Ishikawa (cell line): ENCODE measurements around the gene YTHDC1.

ENCODE experiments used
- CEBPB ChIP-seq: IDR thresholded peaks from 2 replicates; pipeline ENCODE4 v1.6.1; 2012
- CREB1 ChIP-seq: IDR thresholded peaks from 2 replicates; pipeline ENCODE4 v1.6.1; 2012; ENCODE audit warnings: low read depth
- EGR1 ChIP-seq: IDR thresholded peaks from 2 replicates; pipeline ENCODE4 v1.6.1; 2012
- EP300 ChIP-seq: IDR thresholded peaks from 2 replicates; pipeline ENCODE4 v1.6.1; 2012; ENCODE audit warnings: borderline replicate concordance
- FOXM1 ChIP-seq: IDR thresholded peaks from 2 replicates; pipeline ENCODE4 v1.6.1; 2012; ENCODE audit warnings: low read depth, borderline replicate concordance
- NFIC ChIP-seq: IDR thresholded peaks from 2 replicates; pipeline ENCODE4 v1.6.1; 2012
- RAD21 ChIP-seq: IDR thresholded peaks from 2 replicates; pipeline ENCODE4 v1.6.1; 2012; ENCODE audit warnings: low read depth
- TAF1 ChIP-seq: IDR thresholded peaks from 2 replicates; pipeline ENCODE4 v1.6.1; 2012; ENCODE audit warnings: low read depth, mild to moderate bottlenecking
- TCF12 ChIP-seq: IDR thresholded peaks from 2 replicates; pipeline ENCODE4 v1.6.1; 2012; ENCODE audit warnings: low read depth
- TEAD4 ChIP-seq: IDR thresholded peaks from 2 replicates; pipeline ENCODE4 v1.6.1; 2012
- YY1 ChIP-seq: IDR thresholded peaks from 2 replicates; pipeline ENCODE4 v1.6.1; 2012; ENCODE audit warnings: low read depth
- ZBTB7A ChIP-seq: IDR thresholded peaks from 2 replicates; pipeline ENCODE4 v1.6.1; 2012; ENCODE audit warnings: low read depth
- TF ChIP-seq, protein P1 (sequence below): IDR thresholded peaks from 2 replicates; pipeline ENCODE4 v1.6.1; 2012
- TF ChIP-seq, protein P2 (sequence below): IDR thresholded peaks from 2 replicates; pipeline ENCODE4 v1.6.1; 2012
- TF ChIP-seq, protein P3 (sequence below): IDR thresholded peaks from 2 replicates; pipeline ENCODE4 v1.6.1; 2012; ENCODE audit warnings: low read depth, mild to moderate bottlenecking

YTHDC1 gene

DNA sequence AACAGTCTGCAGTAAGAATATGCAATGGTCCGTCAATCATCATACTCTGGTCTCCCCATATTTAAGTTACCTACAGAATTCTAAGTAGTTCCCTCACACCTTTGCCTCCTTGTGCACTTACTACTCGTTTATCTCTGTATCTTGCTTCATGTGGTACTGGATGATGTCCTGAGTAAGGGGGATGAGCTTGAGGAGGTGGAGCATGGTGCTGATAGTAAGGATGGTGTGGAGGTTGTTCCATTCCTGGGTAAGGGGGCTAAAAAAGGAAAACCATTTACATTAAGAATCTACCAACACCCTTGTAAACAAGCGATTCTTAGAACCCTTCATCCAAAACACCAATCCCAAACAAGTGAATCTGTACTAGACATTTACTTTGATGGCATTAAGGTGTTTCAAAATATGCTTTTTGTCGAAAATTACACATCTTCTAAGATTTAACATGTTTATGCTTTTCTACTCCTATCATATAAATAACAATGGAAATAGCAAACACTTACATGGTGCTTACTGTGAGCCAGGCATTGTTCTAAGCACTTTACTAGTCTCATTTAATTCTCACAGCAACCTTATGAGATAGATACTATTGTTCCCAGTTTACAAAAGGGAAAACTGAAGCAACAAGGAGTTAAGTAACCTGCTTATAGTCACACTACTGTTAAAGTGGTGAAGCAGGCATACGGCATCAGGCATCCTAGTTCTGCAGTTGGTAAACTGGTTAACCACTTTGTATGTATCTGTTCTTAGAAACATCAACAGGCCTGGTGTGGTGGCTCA, 33.5 kb downstream of the YTHDC1 start:
- TF ChIP-seq RAD21 (no peak), NFIC (no peak), TCF12 (no peak), ZBTB7A (no peak), YY1 (no peak), TEAD4 (no peak), EP300 (no peak), EGR1 (no peak), TAF1 (no peak), CEBPB (no peak), FOXM1 (no peak), CREB1 (no peak)
- TF ChIP-seq, protein P1, sequence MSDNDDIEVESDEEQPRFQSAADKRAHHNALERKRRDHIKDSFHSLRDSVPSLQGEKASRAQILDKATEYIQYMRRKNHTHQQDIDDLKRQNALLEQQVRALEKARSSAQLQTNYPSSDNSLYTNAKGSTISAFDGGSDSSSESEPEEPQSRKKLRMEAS = no peak
- TF ChIP-seq, protein P2, sequence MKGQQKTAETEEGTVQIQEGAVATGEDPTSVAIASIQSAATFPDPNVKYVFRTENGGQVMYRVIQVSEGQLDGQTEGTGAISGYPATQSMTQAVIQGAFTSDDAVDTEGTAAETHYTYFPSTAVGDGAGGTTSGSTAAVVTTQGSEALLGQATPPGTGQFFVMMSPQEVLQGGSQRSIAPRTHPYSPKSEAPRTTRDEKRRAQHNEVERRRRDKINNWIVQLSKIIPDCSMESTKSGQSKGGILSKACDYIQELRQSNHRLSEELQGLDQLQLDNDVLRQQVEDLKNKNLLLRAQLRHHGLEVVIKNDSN = no peak
- TF ChIP-seq, protein P3, sequence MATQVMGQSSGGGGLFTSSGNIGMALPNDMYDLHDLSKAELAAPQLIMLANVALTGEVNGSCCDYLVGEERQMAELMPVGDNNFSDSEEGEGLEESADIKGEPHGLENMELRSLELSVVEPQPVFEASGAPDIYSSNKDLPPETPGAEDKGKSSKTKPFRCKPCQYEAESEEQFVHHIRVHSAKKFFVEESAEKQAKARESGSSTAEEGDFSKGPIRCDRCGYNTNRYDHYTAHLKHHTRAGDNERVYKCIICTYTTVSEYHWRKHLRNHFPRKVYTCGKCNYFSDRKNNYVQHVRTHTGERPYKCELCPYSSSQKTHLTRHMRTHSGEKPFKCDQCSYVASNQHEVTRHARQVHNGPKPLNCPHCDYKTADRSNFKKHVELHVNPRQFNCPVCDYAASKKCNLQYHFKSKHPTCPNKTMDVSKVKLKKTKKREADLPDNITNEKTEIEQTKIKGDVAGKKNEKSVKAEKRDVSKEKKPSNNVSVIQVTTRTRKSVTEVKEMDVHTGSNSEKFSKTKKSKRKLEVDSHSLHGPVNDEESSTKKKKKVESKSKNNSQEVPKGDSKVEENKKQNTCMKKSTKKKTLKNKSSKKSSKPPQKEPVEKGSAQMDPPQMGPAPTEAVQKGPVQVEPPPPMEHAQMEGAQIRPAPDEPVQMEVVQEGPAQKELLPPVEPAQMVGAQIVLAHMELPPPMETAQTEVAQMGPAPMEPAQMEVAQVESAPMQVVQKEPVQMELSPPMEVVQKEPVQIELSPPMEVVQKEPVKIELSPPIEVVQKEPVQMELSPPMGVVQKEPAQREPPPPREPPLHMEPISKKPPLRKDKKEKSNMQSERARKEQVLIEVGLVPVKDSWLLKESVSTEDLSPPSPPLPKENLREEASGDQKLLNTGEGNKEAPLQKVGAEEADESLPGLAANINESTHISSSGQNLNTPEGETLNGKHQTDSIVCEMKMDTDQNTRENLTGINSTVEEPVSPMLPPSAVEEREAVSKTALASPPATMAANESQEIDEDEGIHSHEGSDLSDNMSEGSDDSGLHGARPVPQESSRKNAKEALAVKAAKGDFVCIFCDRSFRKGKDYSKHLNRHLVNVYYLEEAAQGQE = no peak

DNA sequence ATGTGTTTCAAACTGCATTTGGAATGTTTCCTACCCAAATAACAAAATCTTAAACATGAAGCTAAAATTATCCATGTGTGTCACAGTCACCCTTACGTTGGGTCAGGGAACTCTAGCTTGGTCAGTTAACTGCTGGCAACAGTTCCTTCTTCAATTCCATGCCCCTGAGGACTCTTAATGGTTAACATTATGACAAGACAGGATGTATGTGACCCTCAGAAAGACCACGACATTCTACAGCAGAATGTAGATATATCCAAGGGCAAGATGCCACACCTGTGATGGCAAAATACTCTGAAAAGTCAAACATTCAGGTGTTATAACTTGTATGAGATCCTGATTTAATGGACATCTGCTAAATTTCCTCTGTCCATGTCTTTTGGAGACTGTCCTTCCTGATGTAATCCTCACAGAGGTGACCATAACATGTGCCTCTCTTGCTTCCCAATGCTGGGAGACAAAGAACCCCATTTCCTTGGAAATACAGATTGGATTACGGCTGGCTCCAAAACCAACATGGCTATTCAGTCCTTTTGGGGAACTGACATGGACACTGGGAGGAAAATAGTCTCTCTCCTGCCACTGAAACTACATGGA, 39.1 kb downstream of the YTHDC1 start:
- TF ChIP-seq TCF12 = no peak
- TF ChIP-seq TAF1 = no peak
- TF ChIP-seq ZBTB7A = no peak
- no peak for TF ChIP-seq EP300
- TF ChIP-seq EGR1 = no peak
- no peak for TF ChIP-seq YY1
- no peak for TF ChIP-seq RAD21
- no peak for TF ChIP-seq CEBPB
- TF ChIP-seq TEAD4 = no peak
- no peak for TF ChIP-seq CREB1
- TF ChIP-seq, protein P2 = no peak
- TF ChIP-seq NFIC = no peak

DNA sequence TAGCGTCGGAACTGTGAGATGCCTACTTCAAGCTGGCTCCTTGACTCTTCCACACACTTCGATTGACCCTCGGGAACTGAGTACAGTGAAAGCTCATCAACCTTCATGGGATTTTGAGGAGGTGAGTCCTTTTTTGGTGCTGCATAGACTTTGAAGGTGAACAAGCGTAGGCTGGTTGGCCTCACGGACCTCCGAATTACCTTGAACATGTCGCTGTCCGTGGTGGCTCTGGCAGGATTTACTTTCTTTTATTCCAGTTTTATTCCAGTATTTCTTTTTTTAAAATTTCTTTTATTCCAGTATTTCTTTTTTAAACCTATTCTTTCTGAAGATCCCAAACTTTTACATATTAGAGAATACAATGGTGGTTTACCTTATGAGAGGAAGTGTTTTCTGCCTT, 45.2 kb downstream of the YTHDC1 start:
- TF ChIP-seq, protein P3 = peak; percentile 84
- TF ChIP-seq TEAD4 = no peak

DNA sequence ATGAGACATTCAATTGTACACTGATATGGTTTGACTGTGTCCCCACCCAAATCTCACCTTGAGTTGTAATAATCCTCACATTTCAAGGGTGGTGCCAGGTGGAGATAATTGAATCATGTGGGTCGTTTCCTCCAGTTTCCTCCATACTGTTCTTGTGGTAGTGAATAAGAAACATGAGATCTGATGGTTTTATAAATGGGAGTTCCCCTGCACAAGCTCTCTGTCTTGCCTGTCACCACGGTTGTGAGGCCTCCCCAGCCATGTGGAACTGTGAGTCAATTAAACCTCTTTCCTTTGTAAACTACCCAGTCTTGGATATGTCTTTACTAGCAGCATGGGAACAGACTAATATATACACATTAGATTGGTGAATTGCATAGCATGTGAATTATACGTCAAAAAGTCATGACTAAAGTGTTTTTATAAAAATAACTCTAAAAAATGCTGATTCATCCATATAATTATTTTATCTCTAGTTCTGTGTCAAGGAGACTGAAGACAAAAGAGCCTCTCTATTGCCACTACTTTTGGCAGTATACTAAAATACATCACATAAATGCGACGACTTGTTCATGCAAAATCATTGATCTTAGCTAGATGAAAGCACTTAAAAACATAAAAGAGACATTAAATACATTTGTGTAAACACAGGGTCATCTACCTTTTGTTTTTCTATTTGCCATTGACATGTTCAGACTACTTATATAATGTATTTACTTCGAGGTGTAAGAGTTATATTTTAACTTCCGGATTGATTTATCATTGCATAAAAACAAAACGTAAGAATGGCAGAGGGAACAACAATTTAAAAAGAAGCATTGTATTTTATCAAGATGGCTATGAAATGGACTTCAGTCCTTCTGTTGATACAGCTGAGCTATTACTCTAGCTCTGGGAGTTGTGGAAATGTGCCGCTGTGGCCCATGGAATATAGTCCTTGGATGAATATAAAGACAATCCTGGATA, 50.1 kb downstream of the YTHDC1 start:
- TF ChIP-seq TEAD4 (no peak), CEBPB (no peak), ZBTB7A (no peak), FOXM1 (no peak), TCF12 (no peak), EP300 (no peak)
- TF ChIP-seq, protein P3 = no peak
- TF ChIP-seq, protein P1 = no peak
